Ishikawa (cell line): Measurements from ENCODE around the gene MLXIP.

Source experiments
- CEBPB ChIP-seq: IDR thresholded peaks from 2 replicates; pipeline ENCODE4 v1.6.1; 2012
- CREB1 ChIP-seq: IDR thresholded peaks from 2 replicates; pipeline ENCODE4 v1.6.1; 2012; ENCODE audit warnings: low read depth
- EGR1 ChIP-seq: IDR thresholded peaks from 2 replicates; pipeline ENCODE4 v1.6.1; 2012
- EP300 ChIP-seq: IDR thresholded peaks from 2 replicates; pipeline ENCODE4 v1.6.1; 2012; ENCODE audit warnings: borderline replicate concordance
- FOXM1 ChIP-seq: IDR thresholded peaks from 2 replicates; pipeline ENCODE4 v1.6.1; 2012; ENCODE audit warnings: low read depth, borderline replicate concordance
- NFIC ChIP-seq: IDR thresholded peaks from 2 replicates; pipeline ENCODE4 v1.6.1; 2012
- RAD21 ChIP-seq: IDR thresholded peaks from 2 replicates; pipeline ENCODE4 v1.6.1; 2012; ENCODE audit warnings: low read depth
- TAF1 ChIP-seq: IDR thresholded peaks from 2 replicates; pipeline ENCODE4 v1.6.1; 2012; ENCODE audit warnings: low read depth, mild to moderate bottlenecking
- TCF12 ChIP-seq: IDR thresholded peaks from 2 replicates; pipeline ENCODE4 v1.6.1; 2012; ENCODE audit warnings: low read depth
- TEAD4 ChIP-seq: IDR thresholded peaks from 2 replicates; pipeline ENCODE4 v1.6.1; 2012
- YY1 ChIP-seq: IDR thresholded peaks from 2 replicates; pipeline ENCODE4 v1.6.1; 2012; ENCODE audit warnings: low read depth
- ZBTB7A ChIP-seq: IDR thresholded peaks from 2 replicates; pipeline ENCODE4 v1.6.1; 2012; ENCODE audit warnings: low read depth
- TF ChIP-seq, protein P1 (sequence below): IDR thresholded peaks from 2 replicates; pipeline ENCODE4 v1.6.1; 2012
- TF ChIP-seq, protein P2 (sequence below): IDR thresholded peaks from 2 replicates; pipeline ENCODE4 v1.6.1; 2012; ENCODE audit warnings: low read depth, mild to moderate bottlenecking
- TF ChIP-seq, protein P3 (sequence below): IDR thresholded peaks from 2 replicates; pipeline ENCODE4 v1.6.1; 2012

The MLXIP gene

GRCh38 chr12:122126713-122127597 is 48.4 kb downstream of the MLXIP start:
- TF ChIP-seq, protein P1, sequence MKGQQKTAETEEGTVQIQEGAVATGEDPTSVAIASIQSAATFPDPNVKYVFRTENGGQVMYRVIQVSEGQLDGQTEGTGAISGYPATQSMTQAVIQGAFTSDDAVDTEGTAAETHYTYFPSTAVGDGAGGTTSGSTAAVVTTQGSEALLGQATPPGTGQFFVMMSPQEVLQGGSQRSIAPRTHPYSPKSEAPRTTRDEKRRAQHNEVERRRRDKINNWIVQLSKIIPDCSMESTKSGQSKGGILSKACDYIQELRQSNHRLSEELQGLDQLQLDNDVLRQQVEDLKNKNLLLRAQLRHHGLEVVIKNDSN, result no peak
- no peak for TF ChIP-seq FOXM1
- TF ChIP-seq, protein P2, sequence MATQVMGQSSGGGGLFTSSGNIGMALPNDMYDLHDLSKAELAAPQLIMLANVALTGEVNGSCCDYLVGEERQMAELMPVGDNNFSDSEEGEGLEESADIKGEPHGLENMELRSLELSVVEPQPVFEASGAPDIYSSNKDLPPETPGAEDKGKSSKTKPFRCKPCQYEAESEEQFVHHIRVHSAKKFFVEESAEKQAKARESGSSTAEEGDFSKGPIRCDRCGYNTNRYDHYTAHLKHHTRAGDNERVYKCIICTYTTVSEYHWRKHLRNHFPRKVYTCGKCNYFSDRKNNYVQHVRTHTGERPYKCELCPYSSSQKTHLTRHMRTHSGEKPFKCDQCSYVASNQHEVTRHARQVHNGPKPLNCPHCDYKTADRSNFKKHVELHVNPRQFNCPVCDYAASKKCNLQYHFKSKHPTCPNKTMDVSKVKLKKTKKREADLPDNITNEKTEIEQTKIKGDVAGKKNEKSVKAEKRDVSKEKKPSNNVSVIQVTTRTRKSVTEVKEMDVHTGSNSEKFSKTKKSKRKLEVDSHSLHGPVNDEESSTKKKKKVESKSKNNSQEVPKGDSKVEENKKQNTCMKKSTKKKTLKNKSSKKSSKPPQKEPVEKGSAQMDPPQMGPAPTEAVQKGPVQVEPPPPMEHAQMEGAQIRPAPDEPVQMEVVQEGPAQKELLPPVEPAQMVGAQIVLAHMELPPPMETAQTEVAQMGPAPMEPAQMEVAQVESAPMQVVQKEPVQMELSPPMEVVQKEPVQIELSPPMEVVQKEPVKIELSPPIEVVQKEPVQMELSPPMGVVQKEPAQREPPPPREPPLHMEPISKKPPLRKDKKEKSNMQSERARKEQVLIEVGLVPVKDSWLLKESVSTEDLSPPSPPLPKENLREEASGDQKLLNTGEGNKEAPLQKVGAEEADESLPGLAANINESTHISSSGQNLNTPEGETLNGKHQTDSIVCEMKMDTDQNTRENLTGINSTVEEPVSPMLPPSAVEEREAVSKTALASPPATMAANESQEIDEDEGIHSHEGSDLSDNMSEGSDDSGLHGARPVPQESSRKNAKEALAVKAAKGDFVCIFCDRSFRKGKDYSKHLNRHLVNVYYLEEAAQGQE, result no peak
- TF ChIP-seq CREB1, result no peak
- TF ChIP-seq EGR1, result no peak
- TF ChIP-seq TAF1, result no peak
- TF ChIP-seq YY1, result no peak
- no peak for TF ChIP-seq CEBPB
- TF ChIP-seq TCF12, result no peak
- TF ChIP-seq TEAD4, result no peak
- TF ChIP-seq RAD21, result no peak
- TF ChIP-seq, protein P3, sequence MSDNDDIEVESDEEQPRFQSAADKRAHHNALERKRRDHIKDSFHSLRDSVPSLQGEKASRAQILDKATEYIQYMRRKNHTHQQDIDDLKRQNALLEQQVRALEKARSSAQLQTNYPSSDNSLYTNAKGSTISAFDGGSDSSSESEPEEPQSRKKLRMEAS, result no peak
- no peak for TF ChIP-seq ZBTB7A
- TF ChIP-seq EP300, result no peak

DNA sequence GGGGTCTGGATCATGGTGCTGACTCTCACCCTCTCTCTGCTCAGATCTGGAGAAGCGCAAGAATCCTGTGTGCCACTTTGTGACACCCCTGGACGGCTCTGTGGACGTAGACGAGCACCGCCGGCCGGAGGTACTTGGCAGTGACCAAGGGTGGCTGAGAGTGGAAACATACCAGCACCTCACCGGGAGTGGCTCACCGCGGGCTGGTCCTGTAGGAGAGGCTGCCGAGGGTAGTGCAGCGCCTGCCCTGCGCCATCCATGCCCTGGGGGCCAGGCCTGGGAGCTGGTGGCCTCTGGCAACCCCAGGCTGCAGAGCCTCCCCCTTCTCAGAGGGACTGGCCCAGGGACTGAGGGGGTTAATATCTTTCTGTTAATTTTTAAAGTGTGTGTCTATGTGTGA is 49.3 kb downstream of the MLXIP start:
- no peak for TF ChIP-seq EGR1
- TF ChIP-seq NFIC, result no peak
- TF ChIP-seq, protein P1, result no peak
- TF ChIP-seq YY1, result no peak
- TF ChIP-seq, protein P3, result no peak
- TF ChIP-seq TAF1, result no peak
- no peak for TF ChIP-seq TEAD4
- TF ChIP-seq, protein P2, result no peak
- no peak for TF ChIP-seq CEBPB
- no peak for TF ChIP-seq ZBTB7A
- no peak for TF ChIP-seq CREB1

- TF ChIP-seq YY1 (no peak), NFIC (no peak), CEBPB (no peak), EGR1 (no peak), ZBTB7A (no peak)
- TF ChIP-seq, protein P3, result no peak
These were observed 49.9 kb downstream of the MLXIP start for GRCh38 chr12:122128481-122128880.

DNA sequence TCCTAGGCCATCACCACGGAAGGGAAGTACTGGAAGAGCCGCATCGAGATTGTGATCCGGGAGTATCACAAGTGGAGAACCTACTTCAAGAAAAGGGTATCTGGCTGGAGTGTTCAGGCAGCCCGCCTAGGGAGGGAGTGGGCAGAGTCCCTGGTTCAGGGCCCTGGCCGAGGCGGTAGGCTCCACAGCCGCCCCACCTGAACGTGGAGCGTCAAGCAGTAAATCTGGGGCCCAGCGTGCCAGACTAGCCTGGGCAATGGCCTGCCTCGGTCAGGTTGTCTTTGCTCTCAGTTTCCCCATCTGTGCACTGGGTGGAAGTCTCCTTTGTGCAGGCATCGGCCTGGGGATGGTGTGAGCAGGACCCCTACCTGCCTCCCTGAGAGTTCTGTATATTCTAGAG is 50.6 kb downstream of the MLXIP start:
- no peak for TF ChIP-seq TEAD4
- no peak for TF ChIP-seq TAF1
- TF ChIP-seq EGR1, result no peak
- TF ChIP-seq, protein P2, result no peak
- no peak for TF ChIP-seq EP300
- TF ChIP-seq YY1, result no peak
- TF ChIP-seq, protein P3, result no peak
- no peak for TF ChIP-seq NFIC
- TF ChIP-seq CREB1, result no peak
- TF ChIP-seq ZBTB7A, result no peak
- no peak for TF ChIP-seq TCF12
- no peak for TF ChIP-seq RAD21
